ENCODE results near the gene TMEM37.

The TMEM37 gene

GRCh38 chr2:119442226-119442619 lies 10.6 kb downstream of the TMEM37 start:
- no peak for TF ChIP-seq CTCF (IDR thresholded peaks at IDR 0.05; ENCODE audit: unreplicated experiment in 3 of 3)
- no peak overlapping the region for H3K4me3 Mint-ChIP-seq
- peaks cover 11% of the 10 kb centered on the region for H3K36me3 Mint-ChIP-seq (ENCODE audit: low read depth)
- peaks cover 7% of the 10 kb centered on the region for H3K4me1 Mint-ChIP-seq
- H3K27me3 Mint-ChIP-seq (ENCODE audit: low read depth): no peaks in the 10 kb centered on the region
- H3K27ac Mint-ChIP-seq: peak overlapping the region in 1 of 3 experiments; percentile 49
- no peaks in the 10 kb centered on the region for H3K9me3 Mint-ChIP-seq

- H3K27me3 Mint-ChIP-seq (ENCODE audit: low read depth): no peaks in the 10 kb centered on the region
- H3K4me3 Mint-ChIP-seq: no peak overlapping the region
- H3K4me1 Mint-ChIP-seq: peaks cover 7% of the 10 kb centered on the region
- peaks cover 8% of the 10 kb centered on the region for H3K36me3 Mint-ChIP-seq (ENCODE audit: low read depth)
- no peaks in the 10 kb centered on the region for H3K9me3 Mint-ChIP-seq
- H3K27ac Mint-ChIP-seq: no peak overlapping the region
- TF ChIP-seq CTCF (IDR thresholded peaks at IDR 0.05; ENCODE audit: unreplicated experiment in 3 of 3): no peak
Measured at GRCh38 chr2:119442850-119443249, 11.2 kb downstream of the TMEM37 start.

- TF ChIP-seq CTCF (IDR thresholded peaks at IDR 0.05; ENCODE audit: unreplicated experiment in 3 of 3): no peak
Measured at GRCh38 chr2:119446037-119446436, 14.4 kb downstream of the TMEM37 start.

GRCh38 chr2:119448427-119449141 lies 16.9 kb downstream of the TMEM37 start:
- Mint-ChIP-seq H3K27me3 (ENCODE audit: low read depth) (peaks cover 6% of the 10 kb centered on the region), H3K4me3 (no peak overlapping the region), H3K4me1 (peaks cover 12% of the 10 kb centered on the region), H3K9me3 (no peaks in the 10 kb centered on the region), H3K36me3 (ENCODE audit: low read depth) (peaks cover 3% of the 10 kb centered on the region), H3K27ac (no peak overlapping the region)
- TF ChIP-seq CTCF (IDR thresholded peaks at IDR 0.05; ENCODE audit: unreplicated experiment in 3 of 3): no peak

More at GRCh38 chr2:119446037-119446436, 14.4 kb downstream of the TMEM37 start:
- Mint-ChIP-seq H3K27ac (no peak overlapping the region), H3K9me3 (no peaks in the 10 kb centered on the region), H3K27me3 (ENCODE audit: low read depth) (peaks cover 6% of the 10 kb centered on the region), H3K4me1 (peaks cover 12% of the 10 kb centered on the region), H3K36me3 (ENCODE audit: low read depth) (peaks cover 3% of the 10 kb centered on the region), H3K4me3 (no peak overlapping the region)

GRCh38 chr2:119449521-119449920 lies 17.9 kb downstream of the TMEM37 start:
- no peak overlapping the region for H3K27ac Mint-ChIP-seq
- TF ChIP-seq CTCF (IDR thresholded peaks at IDR 0.05; ENCODE audit: unreplicated experiment in 3 of 3): no peak
- H3K27me3 Mint-ChIP-seq (ENCODE audit: low read depth): peaks cover 6% of the 10 kb centered on the region
- H3K36me3 Mint-ChIP-seq (ENCODE audit: low read depth): peaks cover 3% of the 10 kb centered on the region
- peaks cover 12% of the 10 kb centered on the region for H3K4me1 Mint-ChIP-seq
- H3K4me3 Mint-ChIP-seq: no peak overlapping the region
- no peaks in the 10 kb centered on the region for H3K9me3 Mint-ChIP-seq
